PC-3 (cell line): ENCODE results near the gene TMEM52. TPM values are rescaled to one million over a fixed set of nuclear protein-coding genes. Genes with fewer than 3 reads are reported as not detected.

Experiments used
- ATAC-seq: fragments of 200-7000 bp; cut with Tn5 transposase; 2 replicates; pipeline ENCODE4 v1.9.1; 2020; ENCODE audit warnings: mild to moderate bottlenecking, moderate library complexity
- BruUV-seq: library from RNA; stranded (reverse); fragments of 400-500 nt; replicated peaks from 2 replicates; lab custom pipeline; 2021; lab: Mats Ljungman, UMichigan
- CTCF ChIA-PET: fragments of 300-600 bp; sonication (Branson Sonifier 250); formaldehyde crosslinking; loops from one replicate; lab custom pipeline; 2022; ENCODE audit warnings: antibody characterized with exemption; lab: Charles Lee
- POLR2A ChIA-PET: fragments of 300-600 bp; sonication (Branson Sonifier 250); formaldehyde crosslinking; loops from one replicate; lab custom pipeline; 2022; ENCODE audit warnings: antibody characterized with exemption; ENCODE audit not compliant: unreplicated experiment; lab: Charles Lee
- DNase-seq: peaks from one replicate; pipeline ENCODE4 v3.0.0-alpha.2; 2015
- H2AFZ ChIP-seq: fragments of 300-600 bp; sonication (generic); 2 replicates; pipeline ENCODE4 v1.6.0; 2016; ENCODE audit warnings: antibody characterized with exemption, low read length
- H3F3A ChIP-seq: fragments of 300-600 bp; sonication (generic); one replicate; pipeline ENCODE4 v1.6.0; 2017; ENCODE audit warnings: antibody characterized with exemption, low read length, control low read depth, mild to moderate bottlenecking; ENCODE audit not compliant: unreplicated experiment
- H3K27ac ChIP-seq: fragments of 300-600 bp; sonication (generic); 2 replicates; pipeline ENCODE4 v1.5.1; 2016; ENCODE audit warnings: mild to moderate bottlenecking, low read length
- H3K27me3 ChIP-seq: fragments of 300-600 bp; sonication (generic); 2 replicates; pipeline ENCODE4 v1.6.1; 2016; ENCODE audit warnings: low read length, mixed read lengths
- H3K36me3 ChIP-seq: fragments of 300-600 bp; sonication (generic); 2 replicates; pipeline ENCODE4 v1.6.1; 2016; ENCODE audit warnings: low read depth, mixed run types, low read length, mixed read lengths
- H3K4me1 ChIP-seq: fragments of 300-600 bp; sonication (generic); 2 replicates; pipeline ENCODE4 v1.5.1; 2016; ENCODE audit warnings: low read length; ENCODE audit not compliant: insufficient read depth
- H3K4me2 ChIP-seq: fragments of 300-600 bp; sonication (generic); 2 replicates; pipeline ENCODE4 v1.6.0; 2016; ENCODE audit warnings: low read length
- H3K4me3 ChIP-seq: fragments of 300-600 bp; sonication (generic); 2 replicates; pipeline ENCODE4 v1.5.1; 2016; ENCODE audit warnings: mild to moderate bottlenecking, low read length, mixed read lengths
- H3K79me2 ChIP-seq: fragments of 300-600 bp; sonication (generic); 2 replicates; pipeline ENCODE4 v1.6.1; 2017; ENCODE audit warnings: low read length, mixed read lengths
- H3K9ac ChIP-seq: fragments of 300-600 bp; sonication (generic); 2 replicates; pipeline ENCODE4 v1.6.0; 2016; ENCODE audit warnings: mild to moderate bottlenecking, low read length
- H3K9me2 ChIP-seq: fragments of 300-600 bp; sonication (generic); replicated peaks from 2 replicates; pipeline ENCODE4 v1.6.1; 2016; ENCODE audit warnings: mixed run types, low read length, mixed read lengths
- H3K9me3 ChIP-seq: fragments of 300-600 bp; sonication (generic); 2 replicates; pipeline ENCODE4 v1.6.1; 2016; ENCODE audit warnings: low read length, mixed read lengths
- H4K20me1 ChIP-seq: fragments of 300-600 bp; sonication (generic); 2 replicates; pipeline ENCODE4 v1.6.1; 2016; ENCODE audit warnings: low read length, mixed read lengths
- EZH2 ChIP-seq: fragments of 300-600 bp; sonication (generic); IDR thresholded peaks from one replicate; pipeline ENCODE4 v1.6.1; 2017; ENCODE audit warnings: antibody characterized with exemption, mild to moderate bottlenecking, low read length; ENCODE audit not compliant: unreplicated experiment
- EZH2phosphoT487 ChIP-seq: fragments of 300-600 bp; sonication (generic); IDR thresholded peaks from 2 replicates; pipeline ENCODE4 v1.6.1; 2018; ENCODE audit warnings: mild to moderate bottlenecking, antibody characterized with exemption, low read length, borderline replicate concordance
- intact Hi-C: fragments of 100-400 bp; cut with micrococcal nuclease; formaldehyde crosslinking; loops from 2 replicates; pipeline ENCODE4 v1.9.0; 2023
- total RNA-seq: library from RNA; depleted of rRNA; stranded (reverse); fragments of >200 nt; gene quantifications from 2 replicates; pipeline ENCODE4 v1.2.3, GENCODE V29; 2014
- TF ChIP-seq, protein P1 (sequence below): fragments of 300-600 bp; sonication (generic); conservative IDR thresholded peaks from 2 replicates; pipeline ENCODE4 v1.5.1; 2017; ENCODE audit warnings: antibody characterized with exemption, low read depth, mild to moderate bottlenecking, low read length

TMEM52 gene
- total RNA-seq, 1 experiment from 2014 or later = 22.6 TPM

DNA sequence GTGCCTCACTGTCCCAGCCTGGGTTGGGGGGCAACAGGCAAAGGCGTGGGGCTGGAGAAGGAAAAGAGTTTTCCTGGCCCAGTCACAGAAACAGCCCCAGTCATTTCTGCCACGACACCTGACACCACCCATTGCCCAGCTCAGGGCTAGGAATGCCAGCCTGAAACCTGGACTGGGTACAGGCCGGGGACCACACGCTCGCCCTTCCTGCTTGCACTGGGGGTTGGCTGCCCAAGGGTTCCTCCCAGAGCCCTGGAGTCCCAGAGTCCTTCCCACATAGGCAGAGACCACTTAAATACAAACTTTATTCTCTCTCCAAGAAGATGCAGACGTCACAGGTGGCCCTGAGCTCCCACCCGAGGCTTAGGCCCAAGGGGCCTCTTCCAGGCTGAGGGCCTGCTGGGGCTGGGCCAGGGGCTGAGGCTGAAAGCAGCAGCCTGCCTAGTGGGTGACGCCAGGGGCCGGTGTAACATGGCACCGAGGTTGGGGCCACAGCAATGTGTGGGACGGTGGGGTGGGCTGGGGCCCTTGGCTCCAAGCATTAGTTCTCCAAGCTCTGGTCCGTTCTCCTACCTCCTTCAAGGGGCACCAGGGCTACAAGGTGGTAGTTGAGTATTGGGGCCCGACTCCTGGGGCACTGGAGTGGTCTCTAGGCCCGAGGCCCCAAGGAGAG is 1.6 kb downstream of the TMEM52 start:
- intact Hi-C loops = no loop called here
- Histone ChIP-seq H3K79me2 (no peaks in the 10 kb centered on the region), H3K9me2 (no peaks in the 10 kb centered on the region), H4K20me1 (no peaks in the 10 kb centered on the region), H3K9me3 (no peaks in the 10 kb centered on the region), H3K4me3 (no peak overlapping the region), H3K27ac (no peak overlapping the region), H3K4me1 (peaks cover 15% of the 10 kb centered on the region), H3K9ac (no peak overlapping the region), H2AFZ (no peak overlapping the region), H3K4me2 (no peak overlapping the region), H3K27me3 (no peaks in the 10 kb centered on the region), H3F3A (no peaks in the 10 kb centered on the region), H3K36me3 (no peaks in the 10 kb centered on the region)
- CTCF ChIA-PET = no interaction called here
- TSS peak; percentile 53 for BruUV-seq
- no peak for ATAC-seq
- POLR2A ChIA-PET = no interaction called here
- TF ChIP-seq, protein P1, sequence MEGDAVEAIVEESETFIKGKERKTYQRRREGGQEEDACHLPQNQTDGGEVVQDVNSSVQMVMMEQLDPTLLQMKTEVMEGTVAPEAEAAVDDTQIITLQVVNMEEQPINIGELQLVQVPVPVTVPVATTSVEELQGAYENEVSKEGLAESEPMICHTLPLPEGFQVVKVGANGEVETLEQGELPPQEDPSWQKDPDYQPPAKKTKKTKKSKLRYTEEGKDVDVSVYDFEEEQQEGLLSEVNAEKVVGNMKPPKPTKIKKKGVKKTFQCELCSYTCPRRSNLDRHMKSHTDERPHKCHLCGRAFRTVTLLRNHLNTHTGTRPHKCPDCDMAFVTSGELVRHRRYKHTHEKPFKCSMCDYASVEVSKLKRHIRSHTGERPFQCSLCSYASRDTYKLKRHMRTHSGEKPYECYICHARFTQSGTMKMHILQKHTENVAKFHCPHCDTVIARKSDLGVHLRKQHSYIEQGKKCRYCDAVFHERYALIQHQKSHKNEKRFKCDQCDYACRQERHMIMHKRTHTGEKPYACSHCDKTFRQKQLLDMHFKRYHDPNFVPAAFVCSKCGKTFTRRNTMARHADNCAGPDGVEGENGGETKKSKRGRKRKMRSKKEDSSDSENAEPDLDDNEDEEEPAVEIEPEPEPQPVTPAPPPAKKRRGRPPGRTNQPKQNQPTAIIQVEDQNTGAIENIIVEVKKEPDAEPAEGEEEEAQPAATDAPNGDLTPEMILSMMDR = no peak
- TF ChIP-seq EZH2 (no peak), EZH2phosphoT487 (no peak)
- no peak for DNase-seq

DNA sequence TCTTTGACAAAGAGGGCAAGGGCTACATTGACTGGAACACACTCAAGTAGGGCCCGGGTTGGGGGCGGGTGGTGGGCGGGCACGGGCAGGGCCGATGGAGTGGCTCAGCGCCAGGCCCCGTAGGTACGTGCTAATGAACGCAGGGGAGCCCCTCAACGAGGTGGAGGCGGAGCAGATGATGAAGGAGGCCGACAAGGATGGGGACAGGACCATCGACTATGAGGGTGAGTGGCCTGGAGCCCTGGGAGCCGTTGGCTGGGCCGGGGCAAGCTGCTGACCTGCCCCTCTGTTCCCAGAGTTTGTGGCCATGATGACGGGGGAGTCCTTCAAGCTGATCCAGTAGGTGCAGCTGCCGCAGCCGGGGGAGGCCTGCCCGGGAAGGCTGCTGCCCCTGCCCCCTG is 2.2 kb downstream of the TMEM52 start:
- no peaks in the 10 kb centered on the region for H4K20me1 ChIP-seq
- ChIA-PET POLR2A (no interaction called here), CTCF (no interaction called here)
- H3K4me1 ChIP-seq = peaks cover 15% of the 10 kb centered on the region
- intact Hi-C loops = no loop called here
- TF ChIP-seq EZH2 (no peak), EZH2phosphoT487 (no peak)
- TF ChIP-seq, protein P1 = no peak
- H3K27ac ChIP-seq = no peak overlapping the region
- no peaks in the 10 kb centered on the region for H3K36me3 ChIP-seq
- BruUV-seq = no TSS peak
- H3K79me2 ChIP-seq = no peaks in the 10 kb centered on the region
- no peaks in the 10 kb centered on the region for H3K9me3 ChIP-seq
- no peak overlapping the region for H3K4me3 ChIP-seq
- H3K9me2 ChIP-seq = no peaks in the 10 kb centered on the region
- H2AFZ ChIP-seq = no peak overlapping the region
- no peak overlapping the region for H3K9ac ChIP-seq
- no peak overlapping the region for H3K4me2 ChIP-seq
- DNase-seq = no peak
- no peak for ATAC-seq
- H3F3A ChIP-seq = no peaks in the 10 kb centered on the region
- no peaks in the 10 kb centered on the region for H3K27me3 ChIP-seq
